Vagina (tissue), 2 donors: ENCODE data around the gene TTC7B. TPM values are rescaled to one million over a fixed set of nuclear protein-coding genes. Genes with fewer than 3 reads are reported as not detected.
"Not testable (repeated sequence)": the region's sequence is repeated elsewhere in the genome, so short reads cannot be mapped to it uniquely, and the experiment has no call there.

ENCODE experiments used
- DNase-seq, 2 donors: peaks; one replicate each; pipeline ENCODE4 v3.0.0-alpha.2; 2017; ENCODE audit errors: extremely low spot score in 2 of 2
- H3K27ac ChIP-seq: fragments of 200-600 bp; sonication (generic); one replicate; pipeline ENCODE4 v1.5.1; 2019
- H3K27me3 ChIP-seq: fragments of 200-600 bp; sonication (generic); one replicate; pipeline ENCODE4 v1.5.1; 2019
- H3K36me3 ChIP-seq, 2 donors: fragments of 200-600 bp; sonication (generic); one replicate each; pipeline ENCODE4 v1.5.1; 2017 to 2019
- H3K4me1 ChIP-seq: fragments of 200-600 bp; sonication (generic); one replicate; pipeline ENCODE4 v1.5.1; 2019
- H3K4me3 ChIP-seq, 2 donors: fragments of 200-600 bp; sonication (generic); 1 replicate in 1 of 2; 2 replicates in 1 of 2; pipeline ENCODE4 v1.5.1; 2016 to 2019
- H3K9me3 ChIP-seq: fragments of 200-600 bp; sonication (generic); one replicate; pipeline ENCODE4 v1.5.1; 2019
- CTCF ChIP-seq, 3 experiments: fragments of 450-650 bp in 2 of 3; fragments of 200-600 bp in 1 of 3; sonication (generic) in 1 of 3; IDR thresholded peaks; one replicate each; pipeline ENCODE4 v1.5.1; 2017 to 2019; ENCODE audit warnings: antibody characterized with exemption in 3 of 3, mild to moderate bottlenecking in 2 of 3, moderate library complexity in 2 of 3
- POLR2A ChIP-seq, 2 donors: fragments of 450-650 bp; IDR thresholded peaks; one replicate each; pipeline ENCODE4 v1.6.1; 2017; ENCODE audit warnings: antibody characterized with exemption in 2 of 2, mild to moderate bottlenecking in 2 of 2, moderate library complexity in 2 of 2
- POLR2AphosphoS5 ChIP-seq, 2 donors: sonication (generic); formaldehyde crosslinking; IDR thresholded peaks; one replicate each; pipeline ENCODE4 v1.9.0; 2017; ENCODE audit warnings: antibody characterized with exemption in 2 of 2, mild to moderate bottlenecking in 2 of 2, low read depth in 1 of 2; ENCODE audit not compliant: insufficient read depth in 1 of 2
- intact Hi-C: fragments of 100-400 bp; cut with DNase I; formaldehyde crosslinking; loops from one replicate; pipeline ENCODE4 v1.15.1; 2023
- total RNA-seq: library from RNA; depleted of rRNA; stranded (reverse); fragments of >200 nt; gene quantifications from one replicate; pipeline ENCODE4 v1.2.3, GENCODE V29; 2016

Gene TTC7B
- total RNA-seq, 1 donor from 2014 or later: 56.0 TPM

GRCh38 chr14:90839889-90840266 lies 23.6 kb upstream of the TTC7B start:
- Histone ChIP-seq H3K9me3 (no peaks in the 10 kb centered on the region), H3K4me1 (no peaks in the 10 kb centered on the region), H3K4me3 (no peak overlapping the region), H3K27ac (peak overlapping the region; percentile 71), H3K27me3 (no peaks in the 10 kb centered on the region), H3K36me3 (no peaks in the 10 kb centered on the region)
- TF ChIP-seq CTCF (IDR thresholded peaks at IDR 0.05) (no peak), POLR2A (IDR thresholded peaks at IDR 0.05) (no peak), POLR2AphosphoS5 (IDR thresholded peaks at IDR 0.05; ENCODE audit: insufficient read depth in 1 of 2, low read depth in 1 of 2) (no peak)
- intact Hi-C loops: no loop called here
- no peak for DNase-seq

GRCh38 chr14:90839024-90839888 lies 23.0 kb upstream of the TTC7B start:
- Histone ChIP-seq H3K36me3 (no peaks in the 10 kb centered on the region), H3K4me3 (peak overlapping the region in 1 of 2 donors; percentile 22), H3K4me1 (no peaks in the 10 kb centered on the region), H3K27ac (peak overlapping the region; percentile 71), H3K27me3 (no peaks in the 10 kb centered on the region), H3K9me3 (no peaks in the 10 kb centered on the region)
- no peak for DNase-seq
- intact Hi-C loops: no loop called here
- TF ChIP-seq CTCF (IDR thresholded peaks at IDR 0.05): no peak
- TF ChIP-seq POLR2A (IDR thresholded peaks at IDR 0.05): no peak
- TF ChIP-seq POLR2AphosphoS5 (IDR thresholded peaks at IDR 0.05; ENCODE audit: insufficient read depth in 1 of 2, low read depth in 1 of 2): peak in 1 of 2 donors; percentile 8

GRCh38 chr14:90838531-90838930 lies 22.3 kb upstream of the TTC7B start:
- intact Hi-C loops, H3K4me1 ChIP-seq, DNase-seq, H3K36me3 ChIP-seq, H3K27me3 ChIP-seq, H3K4me3 ChIP-seq, H3K9me3 ChIP-seq: not testable (repeated sequence)
- peak overlapping the region; percentile 71 for H3K27ac ChIP-seq

- no peaks in the 10 kb centered on the region for H3K9me3 ChIP-seq
- intact Hi-C loops: no loop called here
- no peak overlapping the region for H3K27ac ChIP-seq
- H3K36me3 ChIP-seq: no peaks in the 10 kb centered on the region
- no peak for TF ChIP-seq POLR2A (IDR thresholded peaks at IDR 0.05)
- TF ChIP-seq POLR2AphosphoS5 (IDR thresholded peaks at IDR 0.05; ENCODE audit: insufficient read depth in 1 of 2, low read depth in 1 of 2): no peak
- TF ChIP-seq CTCF (IDR thresholded peaks at IDR 0.05): no peak
- no peak overlapping the region for H3K4me3 ChIP-seq
- no peaks in the 10 kb centered on the region for H3K4me1 ChIP-seq
- DNase-seq: no peak
- no peaks in the 10 kb centered on the region for H3K27me3 ChIP-seq
Observed at GRCh38 chr14:90837355-90837754, 21.1 kb upstream of the TTC7B start.

GRCh38 chr14:90836692-90837063 lies 20.4 kb upstream of the TTC7B start:
- H3K27me3 ChIP-seq: no peaks in the 10 kb centered on the region
- H3K4me1 ChIP-seq: no peaks in the 10 kb centered on the region
- no peak overlapping the region for H3K27ac ChIP-seq
- no peaks in the 10 kb centered on the region for H3K9me3 ChIP-seq
- no peak for TF ChIP-seq POLR2AphosphoS5 (IDR thresholded peaks at IDR 0.05; ENCODE audit: insufficient read depth in 1 of 2, low read depth in 1 of 2)
- no peak for TF ChIP-seq CTCF (IDR thresholded peaks at IDR 0.05)
- no peak for TF ChIP-seq POLR2A (IDR thresholded peaks at IDR 0.05)
- DNase-seq: no peak
- H3K36me3 ChIP-seq: no peaks in the 10 kb centered on the region
- intact Hi-C loops: no loop called here
- no peak overlapping the region for H3K4me3 ChIP-seq
